Ovary (tissue), 9 donors: ENCODE measurements around the gene KIRREL1. TPM values are rescaled to one million over a fixed set of nuclear protein-coding genes. Genes with fewer than 3 reads are reported as not detected.

Source experiments
- DNase-seq, 5 donors: peaks; one replicate each; pipeline ENCODE4 v3.0.0-alpha.2; 2019 to 2020
- H3K27ac ChIP-seq, 2 donors: fragments of 200-600 bp; one replicate each; pipeline versions ENCODE4 v1.5.1 to v1.8.0; 2019 to 2022
- H3K27me3 ChIP-seq: fragments of 200-600 bp; one replicate; pipeline ENCODE4 v1.8.0; 2022
- H3K36me3 ChIP-seq: fragments of 200-600 bp; sonication (generic); one replicate; pipeline ENCODE4 v1.5.1; 2019
- H3K4me1 ChIP-seq: one replicate; pipeline ENCODE4 v1.8.1; 2013; ENCODE audit warnings: mild to moderate bottlenecking, moderate library complexity; ENCODE audit not compliant: insufficient read depth
- H3K4me3 ChIP-seq: fragments of 200-600 bp; sonication (generic); one replicate; pipeline ENCODE4 v1.5.1; 2017
- H3K9me3 ChIP-seq, 2 donors: fragments of 200-600 bp in 1 of 2; sonication (generic) in 1 of 2; one replicate each; pipeline versions ENCODE4 v1.5.1 to v1.8.1; 2013 to 2019; ENCODE audit warnings: mild to moderate bottlenecking in 1 of 2, moderate library complexity in 1 of 2
- EP300 ChIP-seq: sonication (generic); formaldehyde crosslinking; IDR thresholded peaks from one replicate; pipeline ENCODE4 v1.6.1; 2017; ENCODE audit warnings: antibody characterized with exemption
- POLR2A ChIP-seq: fragments of 450-650 bp; IDR thresholded peaks from one replicate; pipeline ENCODE4 v1.6.1; 2017; ENCODE audit warnings: antibody characterized with exemption, mild to moderate bottlenecking, moderate library complexity
- WGBS, 3 donors: extraction: QIAGEN DNeasy Blood & Tissue Kit in 1 of 3; methylation state at CpG; one replicate each; pipeline versions ENCODE4 v1.1.5 to v1.1.7; 2013 to 2017; 5-methylcytosine and 5-hydroxymethylcytosine counted together
- intact Hi-C, 4 donors: fragments of 100-400 bp; cut with DNase I; formaldehyde crosslinking; loops; one replicate each; pipeline versions ENCODE4 v1.11.0 to v1.15.1; 2022 to 2023
- polyA plus RNA-seq, 2 donors: library from polyadenylated mRNA; stranded (reverse); fragments of 200-250 nt in 1 of 2; fragments of 350-450 nt in 1 of 2; fragmentation: Illumina TruSeq in 1 of 2; extraction: RNeasy Lipid Tissue Mini Kit (QIAGEN cat#74804) in 1 of 2; gene quantifications; one replicate each; pipeline ENCODE4 v1.2.3, GENCODE V29; 2013 to 2014
- total RNA-seq, 7 donors: library from RNA; depleted of rRNA in 2 of 7; stranded (reverse); fragments of >200 nt in 2 of 7; fragmentation: NEBNext Ultra II Directional in 3 of 7; extraction: Animal tissue kit (Norgen Biotek cat#: 25700) in 3 of 7; gene quantifications; one replicate each; pipeline versions ENCODE4 v1.1.0 to v1.2.4, GENCODE V29; 2016 to 2023
- TF ChIP-seq, protein P1 (sequence below), 3 donors: fragments of 450-650 bp in 2 of 3; fragments of 200-600 bp in 1 of 3; IDR thresholded peaks; one replicate each; pipeline versions ENCODE4 v1.5.1 to v1.8.0; 2016 to 2022; ENCODE audit warnings: antibody characterized with exemption in 3 of 3, mild to moderate bottlenecking in 1 of 3
- donor health status: DM: no; HTN: no; CAD: no; lungs with moderate emphysema.
- donor health status: DM: no; HTN: no; CAD: no.
- donor health status: Bipolar disorder and iron deficiency.
- donor health status: DM: yes; HTN: yes; CAD: no.
- donor health status: DM: no; HTN: no; CAD: no.
- donor health status: DM: yes; HTN: yes; CAD: no.

Gene KIRREL1
- total and polyA plus RNA-seq, 9 donors, result 29.9 to 90.0 (median 65.8) TPM

DNA sequence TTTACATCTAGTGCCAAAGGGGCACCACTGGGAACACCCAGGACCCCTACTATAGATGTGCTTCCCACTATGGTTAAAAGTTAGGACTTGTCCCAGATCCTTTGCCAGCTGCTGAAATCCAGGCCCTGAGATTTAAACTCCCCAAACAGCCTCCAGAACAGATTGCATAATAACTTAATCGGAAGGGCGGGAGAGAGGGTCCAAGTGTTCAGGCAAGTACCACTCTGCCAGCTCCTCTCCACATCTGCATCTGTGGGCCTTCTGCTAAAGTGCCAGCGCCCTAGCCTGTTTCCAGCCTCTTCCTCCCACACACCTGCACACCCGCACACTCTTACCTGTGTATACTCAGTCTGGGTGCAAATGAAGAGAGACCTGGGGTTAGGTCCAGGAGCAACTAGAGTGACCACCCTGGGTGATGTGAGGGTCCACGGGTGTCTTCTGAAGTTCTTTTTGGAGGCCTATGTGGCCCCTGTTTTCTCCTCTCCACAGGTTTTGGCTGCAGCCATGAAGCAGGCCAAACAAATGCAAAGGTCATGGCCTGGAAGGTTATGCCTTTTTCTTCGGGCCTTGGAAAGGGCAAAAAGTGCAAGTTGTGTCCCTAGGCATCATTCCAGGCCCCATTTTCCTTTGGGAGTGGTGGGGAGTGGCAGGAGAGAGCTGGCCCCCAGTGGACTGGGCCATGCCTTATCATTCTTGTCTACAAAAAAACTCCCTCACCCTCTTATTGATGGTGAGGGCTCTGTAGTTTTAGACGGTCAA lies 29.3 kb downstream of the KIRREL1 start:
- intact Hi-C loops, result no loop called here

DNA sequence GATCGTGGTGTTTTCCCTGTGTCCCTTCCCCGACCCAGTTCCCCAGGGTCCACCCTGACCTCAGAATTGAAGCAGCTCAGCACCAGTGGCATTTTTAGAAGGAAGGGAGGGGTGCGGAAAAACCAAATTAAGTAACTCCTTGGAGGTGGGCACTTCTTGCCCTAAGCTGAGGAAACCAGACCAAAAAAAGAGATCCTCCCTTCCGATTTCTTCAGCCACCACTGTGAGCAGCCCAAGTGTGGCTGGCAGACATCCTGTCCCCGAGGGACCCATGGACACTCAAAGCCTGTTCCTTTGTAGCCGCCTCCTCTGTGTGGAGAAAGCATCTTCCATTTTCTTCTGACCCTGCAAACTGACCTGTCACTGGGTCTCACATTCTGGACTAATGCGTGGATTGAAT lies 31.3 kb downstream of the KIRREL1 start:
- Histone ChIP-seq H3K36me3 (no peaks in the 10 kb centered on the region), H3K27me3 (no peaks in the 10 kb centered on the region), H3K27ac (no peak overlapping the region), H3K9me3 (no peaks in the 10 kb centered on the region), H3K4me3 (no peak overlapping the region), H3K4me1 (peaks cover 28% of the 10 kb centered on the region)
- no peak for DNase-seq
- 74 to 85% (median 84%) methylated on average over 7 of the region's 7 CpGs for WGBS, 3 donors
- intact Hi-C loops, result no loop called here
- TF ChIP-seq POLR2A, result no peak
- TF ChIP-seq EP300, result no peak
- TF ChIP-seq, protein P1, sequence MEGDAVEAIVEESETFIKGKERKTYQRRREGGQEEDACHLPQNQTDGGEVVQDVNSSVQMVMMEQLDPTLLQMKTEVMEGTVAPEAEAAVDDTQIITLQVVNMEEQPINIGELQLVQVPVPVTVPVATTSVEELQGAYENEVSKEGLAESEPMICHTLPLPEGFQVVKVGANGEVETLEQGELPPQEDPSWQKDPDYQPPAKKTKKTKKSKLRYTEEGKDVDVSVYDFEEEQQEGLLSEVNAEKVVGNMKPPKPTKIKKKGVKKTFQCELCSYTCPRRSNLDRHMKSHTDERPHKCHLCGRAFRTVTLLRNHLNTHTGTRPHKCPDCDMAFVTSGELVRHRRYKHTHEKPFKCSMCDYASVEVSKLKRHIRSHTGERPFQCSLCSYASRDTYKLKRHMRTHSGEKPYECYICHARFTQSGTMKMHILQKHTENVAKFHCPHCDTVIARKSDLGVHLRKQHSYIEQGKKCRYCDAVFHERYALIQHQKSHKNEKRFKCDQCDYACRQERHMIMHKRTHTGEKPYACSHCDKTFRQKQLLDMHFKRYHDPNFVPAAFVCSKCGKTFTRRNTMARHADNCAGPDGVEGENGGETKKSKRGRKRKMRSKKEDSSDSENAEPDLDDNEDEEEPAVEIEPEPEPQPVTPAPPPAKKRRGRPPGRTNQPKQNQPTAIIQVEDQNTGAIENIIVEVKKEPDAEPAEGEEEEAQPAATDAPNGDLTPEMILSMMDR (IDR thresholded peaks at IDR 0.05), result no peak

More for the DNA sequence above, 29.3 kb downstream of the KIRREL1 start:
- Histone ChIP-seq H3K4me1 (peaks cover 37% of the 10 kb centered on the region), H3K9me3 (no peaks in the 10 kb centered on the region), H3K36me3 (no peaks in the 10 kb centered on the region), H3K27ac (peak overlapping the region; percentile 16 to 35), H3K27me3 (no peaks in the 10 kb centered on the region), H3K4me3 (no peak overlapping the region)
- TF ChIP-seq POLR2A (no peak), EP300 (no peak)
- TF ChIP-seq, protein P1 (IDR thresholded peaks at IDR 0.05), result no peak
- 15 to 23% (median 19%) methylated on average over 7 of the region's 7 CpGs for WGBS, 3 donors
- DNase-seq, result peak in 2 of 5 donors; percentile 42 to 66

DNA sequence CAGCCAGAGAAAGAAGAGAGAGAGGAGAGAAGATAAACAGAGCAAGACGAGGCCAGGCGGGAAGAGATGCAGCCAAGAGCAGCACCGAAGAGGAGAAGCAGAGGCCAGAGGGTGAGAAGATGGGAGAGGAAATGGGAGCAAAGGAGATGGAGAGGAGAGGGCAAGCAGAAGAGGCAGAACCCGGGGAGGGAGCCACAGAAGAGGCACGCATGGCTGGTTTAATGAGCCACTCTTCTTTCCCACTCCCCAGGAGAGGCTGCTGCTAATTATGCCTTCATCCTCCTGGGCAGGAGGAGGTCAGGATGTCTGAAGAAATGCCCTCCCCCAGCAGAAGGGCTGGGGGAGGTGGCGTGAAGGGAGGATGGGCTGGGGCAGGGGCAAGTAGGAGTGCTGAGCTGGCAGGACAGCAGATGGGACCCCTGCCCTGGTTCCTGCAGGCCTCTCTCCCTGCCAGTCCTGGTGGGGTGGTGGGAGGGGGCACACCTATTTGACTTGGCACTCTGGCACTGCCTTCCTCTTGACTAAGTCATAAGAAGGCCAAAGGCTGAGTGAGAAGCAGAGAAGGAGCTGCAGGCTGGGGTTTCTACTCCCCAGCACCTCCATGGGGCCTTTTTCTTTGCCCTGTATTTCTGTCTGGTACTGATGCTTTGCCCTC lies 32.3 kb downstream of the KIRREL1 start:
- Histone ChIP-seq H3K4me3 (no peak overlapping the region), H3K27me3 (no peaks in the 10 kb centered on the region), H3K36me3 (no peaks in the 10 kb centered on the region), H3K9me3 (no peaks in the 10 kb centered on the region), H3K4me1 (peaks cover 26% of the 10 kb centered on the region), H3K27ac (no peak overlapping the region)
- 34 to 47% (median 39%) methylated on average over 6 of the region's 6 CpGs for WGBS, 3 donors
- DNase-seq, result no peak
- no peak for TF ChIP-seq EP300
- intact Hi-C loops, result no loop called here

DNA sequence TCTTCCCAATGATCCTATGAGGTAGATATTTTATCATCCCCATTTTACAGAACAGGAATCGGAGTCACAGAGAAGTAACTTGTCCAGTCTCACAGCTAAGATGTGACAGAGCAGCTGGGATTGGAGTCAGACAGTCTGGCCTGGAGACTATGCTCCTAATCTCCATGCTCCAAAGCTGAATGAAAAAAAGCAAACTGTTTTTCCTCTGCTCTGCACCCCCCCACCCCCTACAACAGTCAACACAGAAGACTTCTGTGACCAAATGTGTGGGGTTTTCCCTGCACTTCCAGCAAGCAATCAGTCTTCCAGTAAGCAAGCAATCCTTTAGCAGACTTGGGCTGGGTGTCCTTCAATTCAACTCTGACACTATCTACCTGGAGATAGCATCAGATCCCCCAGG lies 33.2 kb downstream of the KIRREL1 start:
- intact Hi-C loops, result no loop called here
- WGBS, 3 donors, result 87 to 94% (median 92%) methylated on average over 1 of the region's 1 CpG
- no peak overlapping the region for H3K4me3 ChIP-seq
- H3K27ac ChIP-seq, result no peak overlapping the region
- peaks cover 25% of the 10 kb centered on the region for H3K4me1 ChIP-seq
- H3K9me3 ChIP-seq, result no peaks in the 10 kb centered on the region
- H3K27me3 ChIP-seq, result no peaks in the 10 kb centered on the region
- DNase-seq, result no peak
- no peaks in the 10 kb centered on the region for H3K36me3 ChIP-seq
- TF ChIP-seq EP300, result no peak
- TF ChIP-seq POLR2A, result no peak
- TF ChIP-seq, protein P1 (IDR thresholded peaks at IDR 0.05), result no peak

DNA sequence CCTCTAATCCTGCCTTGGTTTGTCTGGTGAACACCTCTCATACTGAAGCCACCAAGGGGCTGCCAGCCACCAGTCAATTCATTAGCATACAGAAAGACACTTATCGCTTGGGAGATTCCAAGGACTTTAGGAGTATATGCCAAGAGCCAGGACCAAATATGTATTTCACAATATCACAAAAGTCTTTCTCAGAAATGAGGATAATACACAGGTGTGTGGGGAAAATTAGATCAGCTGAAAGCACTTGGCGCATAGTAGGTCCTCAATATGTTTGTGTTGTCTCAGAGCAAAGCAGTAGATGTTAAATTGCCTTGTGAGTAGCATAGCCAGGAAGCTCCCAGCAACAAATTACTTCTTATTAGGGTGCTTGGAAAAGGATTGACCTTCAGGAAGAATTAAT lies 34.1 kb downstream of the KIRREL1 start:
- intact Hi-C loops, result no loop called here
- 96 to 98% (median 96%) methylated on average over 2 of the region's 2 CpGs for WGBS, 3 donors
- TF ChIP-seq, protein P1 (IDR thresholded peaks at IDR 0.05), result no peak
- TF ChIP-seq POLR2A (no peak), EP300 (no peak)
- Histone ChIP-seq H3K9me3 (no peaks in the 10 kb centered on the region), H3K36me3 (no peaks in the 10 kb centered on the region), H3K27me3 (no peaks in the 10 kb centered on the region), H3K4me1 (peaks cover 23% of the 10 kb centered on the region), H3K27ac (no peak overlapping the region), H3K4me3 (no peak overlapping the region)
- DNase-seq, result no peak
